Measurements from ENCODE around the gene AKAP1.

DNA sequence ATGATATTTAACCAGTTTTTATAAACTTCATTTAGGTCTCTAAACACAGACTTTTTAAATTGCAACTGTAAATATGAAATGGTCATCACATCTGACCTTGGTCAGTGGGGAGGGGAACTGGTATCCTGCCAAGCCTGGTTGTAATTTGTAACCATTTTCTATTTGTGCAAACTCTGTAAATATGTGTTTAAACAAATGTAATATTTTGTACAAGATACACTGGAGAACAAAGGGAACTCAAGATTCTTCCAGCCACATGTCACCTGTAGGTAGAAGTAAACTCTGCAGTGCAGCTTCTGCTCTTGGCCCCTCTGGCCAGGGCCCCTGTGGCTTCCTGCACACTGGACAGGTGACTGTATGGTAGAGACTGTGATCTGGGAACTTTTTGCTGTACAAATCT is 35.8 kb downstream of the AKAP1 start:
- no peak for TF ChIP-seq POLR2A (IDR thresholded peaks at IDR 0.05)
- TF ChIP-seq, protein P1, sequence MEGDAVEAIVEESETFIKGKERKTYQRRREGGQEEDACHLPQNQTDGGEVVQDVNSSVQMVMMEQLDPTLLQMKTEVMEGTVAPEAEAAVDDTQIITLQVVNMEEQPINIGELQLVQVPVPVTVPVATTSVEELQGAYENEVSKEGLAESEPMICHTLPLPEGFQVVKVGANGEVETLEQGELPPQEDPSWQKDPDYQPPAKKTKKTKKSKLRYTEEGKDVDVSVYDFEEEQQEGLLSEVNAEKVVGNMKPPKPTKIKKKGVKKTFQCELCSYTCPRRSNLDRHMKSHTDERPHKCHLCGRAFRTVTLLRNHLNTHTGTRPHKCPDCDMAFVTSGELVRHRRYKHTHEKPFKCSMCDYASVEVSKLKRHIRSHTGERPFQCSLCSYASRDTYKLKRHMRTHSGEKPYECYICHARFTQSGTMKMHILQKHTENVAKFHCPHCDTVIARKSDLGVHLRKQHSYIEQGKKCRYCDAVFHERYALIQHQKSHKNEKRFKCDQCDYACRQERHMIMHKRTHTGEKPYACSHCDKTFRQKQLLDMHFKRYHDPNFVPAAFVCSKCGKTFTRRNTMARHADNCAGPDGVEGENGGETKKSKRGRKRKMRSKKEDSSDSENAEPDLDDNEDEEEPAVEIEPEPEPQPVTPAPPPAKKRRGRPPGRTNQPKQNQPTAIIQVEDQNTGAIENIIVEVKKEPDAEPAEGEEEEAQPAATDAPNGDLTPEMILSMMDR (IDR thresholded peaks at IDR 0.05): no peak

Measured in ovary (tissue), 3 donors.